Activated T-cell treated with anti-CD3 and anti-CD28 coated beads, Interleukin-2, amount 50 U/mL, for 24 hours (primary cell): Measurements from ENCODE around the gene STXBP1.
A peak's percentile ranks its signal among the peaks of the same experiment; 100 is the strongest.

Experiments used
- DNase-seq: peaks from one replicate; pipeline ENCODE4 v3.0.0-alpha.2; 2020
- H3K27ac Mint-ChIP-seq: 2 replicates; pipeline ENCODE4 v1.8.0; 2020; ENCODE audit warnings: mild to moderate bottlenecking, mixed read lengths
- H3K27me3 Mint-ChIP-seq: 2 replicates; pipeline ENCODE4 v1.8.0; 2020; ENCODE audit warnings: mixed read lengths
- H3K36me3 Mint-ChIP-seq: 2 replicates; pipeline ENCODE4 v1.8.0; 2020; ENCODE audit warnings: low read depth, mixed read lengths
- H3K4me1 Mint-ChIP-seq: 2 replicates; pipeline ENCODE4 v1.8.0; 2020; ENCODE audit warnings: low read depth, mixed read lengths
- H3K4me3 Mint-ChIP-seq: 2 replicates; pipeline ENCODE4 v1.8.0; 2020; ENCODE audit warnings: mild to moderate bottlenecking, moderate library complexity, mixed read lengths
- H3K9me3 Mint-ChIP-seq: 2 replicates; pipeline ENCODE4 v1.8.0; 2020; ENCODE audit warnings: mixed read lengths

Gene STXBP1

GRCh38 chr9:127698386-127698785 is 86.3 kb downstream of the STXBP1 start:
- Mint-ChIP-seq H3K27me3 (no peaks in the 10 kb centered on the region), H3K4me3 (peak overlapping the region; percentile 71), H3K27ac (no peak overlapping the region), H3K4me1 (peaks cover 15% of the 10 kb centered on the region), H3K9me3 (no peaks in the 10 kb centered on the region), H3K36me3 (no peaks in the 10 kb centered on the region)
- DNase-seq = no peak

GRCh38 chr9:127698985-127699670 is 87.1 kb downstream of the STXBP1 start:
- peak; percentile 88 for DNase-seq
- H3K36me3 Mint-ChIP-seq = no peaks in the 10 kb centered on the region
- no peaks in the 10 kb centered on the region for H3K27me3 Mint-ChIP-seq
- H3K4me1 Mint-ChIP-seq = peaks cover 15% of the 10 kb centered on the region
- peak overlapping the region; percentile 80 for H3K27ac Mint-ChIP-seq
- H3K9me3 Mint-ChIP-seq = no peaks in the 10 kb centered on the region
- peak overlapping the region; percentile 71 for H3K4me3 Mint-ChIP-seq

GRCh38 chr9:127700140-127700539 is 88.1 kb downstream of the STXBP1 start:
- H3K9me3 Mint-ChIP-seq = no peaks in the 10 kb centered on the region
- no peak overlapping the region for H3K4me3 Mint-ChIP-seq
- H3K27ac Mint-ChIP-seq = no peak overlapping the region
- peaks cover 15% of the 10 kb centered on the region for H3K4me1 Mint-ChIP-seq
- DNase-seq = no peak
- no peaks in the 10 kb centered on the region for H3K27me3 Mint-ChIP-seq
- no peaks in the 10 kb centered on the region for H3K36me3 Mint-ChIP-seq

- peaks cover 15% of the 10 kb centered on the region for H3K4me1 Mint-ChIP-seq
- no peaks in the 10 kb centered on the region for H3K9me3 Mint-ChIP-seq
- no peak overlapping the region for H3K27ac Mint-ChIP-seq
- no peak overlapping the region for H3K4me3 Mint-ChIP-seq
- H3K36me3 Mint-ChIP-seq = no peaks in the 10 kb centered on the region
- H3K27me3 Mint-ChIP-seq = no peaks in the 10 kb centered on the region
- no peak for DNase-seq
Measured at GRCh38 chr9:127700594-127701255, 88.6 kb downstream of the STXBP1 start.

- H3K9me3 Mint-ChIP-seq = no peaks in the 10 kb centered on the region
- no peak for DNase-seq
- no peaks in the 10 kb centered on the region for H3K27me3 Mint-ChIP-seq
- no peak overlapping the region for H3K27ac Mint-ChIP-seq
- peaks cover 20% of the 10 kb centered on the region for H3K4me1 Mint-ChIP-seq
- no peak overlapping the region for H3K4me3 Mint-ChIP-seq
- H3K36me3 Mint-ChIP-seq = no peaks in the 10 kb centered on the region
Measured at GRCh38 chr9:127703289-127703946, 91.3 kb downstream of the STXBP1 start.

- Mint-ChIP-seq H3K4me3 (no peak overlapping the region), H3K36me3 (peaks cover 4% of the 10 kb centered on the region), H3K27ac (no peak overlapping the region), H3K27me3 (no peaks in the 10 kb centered on the region), H3K4me1 (peaks cover 7% of the 10 kb centered on the region), H3K9me3 (no peaks in the 10 kb centered on the region)
- DNase-seq = no peak
Measured at GRCh38 chr9:127705577-127706379, 93.7 kb downstream of the STXBP1 start.

- peaks cover 4% of the 10 kb centered on the region for H3K36me3 Mint-ChIP-seq
- no peaks in the 10 kb centered on the region for H3K27me3 Mint-ChIP-seq
- H3K4me3 Mint-ChIP-seq = no peak within 1 kb of the TSS
- peaks cover 17% of the 10 kb centered on the region for H3K4me1 Mint-ChIP-seq
- DNase-seq = no peak
- H3K27ac Mint-ChIP-seq = no peak within 1 kb of the TSS
- no peaks in the 10 kb centered on the region for H3K9me3 Mint-ChIP-seq
Measured at GRCh38 chr9:127706836-127707241, 94.8 kb downstream of the STXBP1 start, which contains the start of gene CFAP157. Gene CFAP157, plus strand, starts transcription at chr9:127706988. Its CDS starts 44 bp downstream, at chr9:127707032.

GRCh38 chr9:127707766-127708165 is 95.7 kb downstream of the STXBP1 start:
- H3K36me3 Mint-ChIP-seq = peaks cover 5% of the 10 kb centered on the region
- no peaks in the 10 kb centered on the region for H3K9me3 Mint-ChIP-seq
- no peaks in the 10 kb centered on the region for H3K27me3 Mint-ChIP-seq
- H3K4me3 Mint-ChIP-seq = no peak overlapping the region
- no peak for DNase-seq
- H3K4me1 Mint-ChIP-seq = peaks cover 17% of the 10 kb centered on the region
- no peak overlapping the region for H3K27ac Mint-ChIP-seq

GRCh38 chr9:127708952-127709587 is 97.0 kb downstream of the STXBP1 start:
- Mint-ChIP-seq H3K4me1 (peaks cover 18% of the 10 kb centered on the region), H3K36me3 (peaks cover 5% of the 10 kb centered on the region), H3K9me3 (no peaks in the 10 kb centered on the region), H3K27ac (no peak overlapping the region), H3K27me3 (no peaks in the 10 kb centered on the region), H3K4me3 (no peak overlapping the region)
- no peak for DNase-seq

- H3K4me1 Mint-ChIP-seq = peaks cover 22% of the 10 kb centered on the region
- H3K9me3 Mint-ChIP-seq = no peaks in the 10 kb centered on the region
- H3K36me3 Mint-ChIP-seq = peaks cover 11% of the 10 kb centered on the region
- no peaks in the 10 kb centered on the region for H3K27me3 Mint-ChIP-seq
- H3K27ac Mint-ChIP-seq = no peak overlapping the region
- DNase-seq = no peak
- H3K4me3 Mint-ChIP-seq = no peak overlapping the region
Measured at GRCh38 chr9:127710204-127710783, 98.2 kb downstream of the STXBP1 start.

- Mint-ChIP-seq H3K36me3 (peaks cover 14% of the 10 kb centered on the region), H3K27ac (no peak overlapping the region), H3K9me3 (no peaks in the 10 kb centered on the region), H3K4me1 (peaks cover 29% of the 10 kb centered on the region), H3K27me3 (no peaks in the 10 kb centered on the region), H3K4me3 (no peak overlapping the region)
- DNase-seq = no peak
Measured at GRCh38 chr9:127711226-127711701, 99.2 kb downstream of the STXBP1 start.

GRCh38 chr9:127711831-127712274 is 99.8 kb downstream of the STXBP1 start:
- Mint-ChIP-seq H3K4me1 (peaks cover 31% of the 10 kb centered on the region), H3K9me3 (no peaks in the 10 kb centered on the region), H3K36me3 (peaks cover 14% of the 10 kb centered on the region), H3K27me3 (no peaks in the 10 kb centered on the region), H3K4me3 (no peak overlapping the region), H3K27ac (no peak overlapping the region)
- no peak for DNase-seq

- Mint-ChIP-seq H3K36me3 (peaks cover 14% of the 10 kb centered on the region), H3K27me3 (no peaks in the 10 kb centered on the region), H3K4me3 (no peak overlapping the region), H3K4me1 (peaks cover 31% of the 10 kb centered on the region), H3K27ac (no peak overlapping the region), H3K9me3 (no peaks in the 10 kb centered on the region)
- DNase-seq = no peak
Measured at GRCh38 chr9:127712371-127712770, 100.3 kb downstream of the STXBP1 start.
